NT2/D1 (cell line): ENCODE results near the gene CHRNB1.
A peak's percentile ranks its signal among the peaks of the same experiment; 100 is the strongest.

Experiments
- DNase-seq: peaks from one replicate; pipeline ENCODE4 v3.0.0-alpha.2; 2011; ENCODE audit warnings: low read depth, low spot score
- H3K27me3 ChIP-seq: 2 replicates; pipeline ENCODE4 v1.6.0; 2011; ENCODE audit warnings: mild to moderate bottlenecking; ENCODE audit not compliant: insufficient read length, insufficient read depth
- H3K36me3 ChIP-seq: 2 replicates; pipeline ENCODE4 v1.6.1; 2011; ENCODE audit warnings: mild to moderate bottlenecking, low read length, mixed read lengths; ENCODE audit not compliant: insufficient read depth, insufficient read length
- H3K4me1 ChIP-seq: 2 replicates; pipeline ENCODE4 v1.5.1; 2011; ENCODE audit not compliant: insufficient read depth, insufficient read length
- H3K4me3 ChIP-seq: 2 replicates; pipeline ENCODE4 v1.5.1; 2011; ENCODE audit warnings: low read depth; ENCODE audit not compliant: insufficient read length
- H3K9ac ChIP-seq: 2 replicates; pipeline ENCODE4 v1.6.0; 2011; ENCODE audit warnings: low read depth; ENCODE audit not compliant: insufficient read length
- H3K9me3 ChIP-seq: 2 replicates; pipeline ENCODE4 v1.5.1; 2011; ENCODE audit warnings: mild to moderate bottlenecking, low read length; ENCODE audit not compliant: insufficient read depth
- SUZ12 ChIP-seq: IDR thresholded peaks from 2 replicates; pipeline ENCODE4 v1.6.1; 2011; ENCODE audit not compliant: insufficient read length, insufficient read depth; ENCODE audit errors: extremely low read depth
- YY1 ChIP-seq: IDR thresholded peaks from 2 replicates; pipeline ENCODE4 v1.6.1; 2011; ENCODE audit not compliant: insufficient read length, insufficient read depth
- ZNF274 ChIP-seq: IDR thresholded peaks from 2 replicates; pipeline ENCODE4 v1.6.1; 2011; ENCODE audit warnings: mild to moderate bottlenecking, low read depth, low read length

CHRNB1 gene

DNA sequence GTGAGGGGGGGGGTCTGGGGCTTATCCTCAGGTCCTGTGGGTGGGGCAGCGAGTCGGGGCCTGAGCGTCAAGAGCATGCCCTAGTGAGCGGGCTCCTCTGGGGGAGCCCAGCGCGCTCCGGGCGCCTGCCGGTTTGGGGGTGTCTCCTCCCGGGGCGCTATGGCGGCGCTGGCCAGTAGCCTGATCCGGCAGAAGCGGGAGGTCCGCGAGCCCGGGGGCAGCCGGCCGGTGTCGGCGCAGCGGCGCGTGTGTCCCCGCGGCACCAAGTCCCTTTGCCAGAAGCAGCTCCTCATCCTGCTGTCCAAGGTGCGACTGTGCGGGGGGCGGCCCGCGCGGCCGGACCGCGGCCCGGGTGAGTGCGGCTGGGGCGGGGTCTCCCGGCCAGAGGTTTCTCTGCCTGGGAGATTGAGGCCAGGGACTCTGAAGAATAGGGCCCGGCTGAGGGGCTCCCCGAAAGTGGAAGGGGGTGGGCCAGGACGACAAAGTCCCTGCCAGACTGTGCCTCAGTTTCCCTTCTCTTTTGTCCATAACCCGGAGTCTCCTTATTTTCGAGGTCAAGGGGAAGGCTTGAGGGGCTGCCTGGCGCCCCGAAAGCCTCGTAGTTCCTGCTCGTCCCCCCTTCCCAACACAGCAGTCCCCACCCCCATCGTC is 5.3 kb upstream of the CHRNB1 start, which contains the start of gene FGF11:
TSS of gene FGF11 (plus strand) at position 51 of the 651 bp plus-strand sequence. CDS start at position 160, 109 bp downstream.
- Histone ChIP-seq H3K9me3 (no peaks in the 10 kb centered on the region), H3K4me3 (peak within 1 kb of the TSS; percentile 81), H3K4me1 (peaks cover 9% of the 10 kb centered on the region), H3K27me3 (peaks cover 60% of the 10 kb centered on the region), H3K9ac (peak within 1 kb of the TSS; percentile 93), H3K36me3 (no peaks in the 10 kb centered on the region)
- DNase-seq, result no peak
- TF ChIP-seq YY1, result no peak
- no peak for TF ChIP-seq SUZ12
- no peak for TF ChIP-seq ZNF274

GRCh38 chr17:7440113-7440833 is 4.6 kb upstream of the CHRNB1 start:
- TF ChIP-seq ZNF274 (no peak), YY1 (no peak), SUZ12 (no peak)
- no peak for DNase-seq
- Histone ChIP-seq H3K36me3 (no peaks in the 10 kb centered on the region), H3K9me3 (no peaks in the 10 kb centered on the region), H3K27me3 (peaks cover 60% of the 10 kb centered on the region), H3K9ac (peak overlapping the region; percentile 93), H3K4me3 (peak overlapping the region; percentile 81), H3K4me1 (peaks cover 9% of the 10 kb centered on the region)

DNA sequence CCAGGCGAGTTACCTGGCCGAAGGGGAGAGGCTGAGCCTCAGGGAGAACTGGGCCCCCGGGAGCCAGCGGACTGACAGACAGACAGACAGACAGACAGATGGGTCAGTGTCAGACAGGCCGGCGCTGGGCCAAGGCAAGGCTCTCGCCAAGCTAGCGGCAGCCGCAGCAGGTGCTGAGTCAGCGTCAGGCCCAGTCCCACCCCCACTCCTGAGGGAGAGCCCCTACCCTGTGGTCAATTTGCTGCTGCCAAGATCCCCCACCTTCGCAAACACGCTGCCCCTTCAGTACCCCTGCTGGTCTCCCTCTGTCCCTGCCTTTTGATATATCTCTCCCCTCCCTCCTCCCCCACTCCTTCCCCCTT is 4.0 kb upstream of the CHRNB1 start:
- DNase-seq, result no peak

DNA sequence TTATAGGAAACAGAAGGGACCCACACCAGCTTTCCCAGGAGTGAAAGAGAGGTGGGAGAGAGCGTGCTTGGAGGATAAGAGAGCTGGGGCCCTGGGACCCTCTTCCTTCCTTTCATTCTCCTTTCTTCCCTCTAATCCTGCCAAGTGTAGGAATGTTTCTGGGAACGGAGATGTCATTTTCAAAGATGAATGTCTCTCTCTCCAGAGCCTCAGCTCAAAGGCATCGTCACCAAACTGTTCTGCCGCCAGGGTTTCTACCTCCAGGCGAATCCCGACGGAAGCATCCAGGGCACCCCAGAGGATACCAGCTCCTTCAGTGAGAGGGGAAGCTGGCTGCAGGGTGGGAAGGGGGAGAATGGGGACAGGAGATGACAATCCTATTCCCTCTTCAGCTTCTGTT is 3.6 kb upstream of the CHRNB1 start:
- DNase-seq, result no peak
- H3K4me1 ChIP-seq, result peaks cover 9% of the 10 kb centered on the region
- H3K27me3 ChIP-seq, result peaks cover 58% of the 10 kb centered on the region
- H3K9ac ChIP-seq, result peak overlapping the region; percentile 93
- no peak overlapping the region for H3K4me3 ChIP-seq
- TF ChIP-seq SUZ12, result no peak
- no peak for TF ChIP-seq YY1
- no peak for TF ChIP-seq ZNF274
- no peaks in the 10 kb centered on the region for H3K9me3 ChIP-seq
- no peaks in the 10 kb centered on the region for H3K36me3 ChIP-seq

More for the DNA sequence above, 4.0 kb upstream of the CHRNB1 start:
- Histone ChIP-seq H3K4me3 (peak overlapping the region; percentile 81), H3K36me3 (no peaks in the 10 kb centered on the region), H3K27me3 (peaks cover 60% of the 10 kb centered on the region), H3K9ac (peak overlapping the region; percentile 93), H3K4me1 (peaks cover 9% of the 10 kb centered on the region), H3K9me3 (no peaks in the 10 kb centered on the region)
- TF ChIP-seq YY1 (no peak), SUZ12 (no peak), ZNF274 (no peak)

DNA sequence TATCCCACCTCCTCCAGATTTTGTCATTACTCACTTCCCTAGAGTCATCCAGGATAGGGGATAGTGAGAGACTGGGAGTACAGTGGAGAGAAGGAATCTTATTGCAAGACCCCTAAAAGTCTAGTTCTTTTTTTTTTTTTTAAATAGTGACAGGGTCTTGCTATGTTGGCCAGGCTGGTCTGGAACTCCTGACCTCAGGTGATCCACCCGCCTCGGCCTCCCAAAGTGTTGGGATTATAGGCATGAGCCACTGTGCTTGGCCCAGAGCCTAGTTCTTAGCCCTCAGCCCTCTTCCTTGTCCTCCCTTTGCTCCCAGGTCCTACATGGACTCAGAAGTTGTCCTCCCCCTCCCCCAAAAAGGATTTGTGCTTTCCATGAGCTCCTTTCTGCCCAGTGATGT is 2.7 kb upstream of the CHRNB1 start:
- no peak overlapping the region for H3K4me3 ChIP-seq
- H3K4me1 ChIP-seq, result peaks cover 11% of the 10 kb centered on the region
- H3K9ac ChIP-seq, result no peak overlapping the region
- H3K9me3 ChIP-seq, result no peaks in the 10 kb centered on the region
- no peak for DNase-seq
- H3K27me3 ChIP-seq, result peaks cover 54% of the 10 kb centered on the region
- TF ChIP-seq YY1 (no peak), ZNF274 (no peak), SUZ12 (no peak)
- H3K36me3 ChIP-seq, result no peaks in the 10 kb centered on the region

DNA sequence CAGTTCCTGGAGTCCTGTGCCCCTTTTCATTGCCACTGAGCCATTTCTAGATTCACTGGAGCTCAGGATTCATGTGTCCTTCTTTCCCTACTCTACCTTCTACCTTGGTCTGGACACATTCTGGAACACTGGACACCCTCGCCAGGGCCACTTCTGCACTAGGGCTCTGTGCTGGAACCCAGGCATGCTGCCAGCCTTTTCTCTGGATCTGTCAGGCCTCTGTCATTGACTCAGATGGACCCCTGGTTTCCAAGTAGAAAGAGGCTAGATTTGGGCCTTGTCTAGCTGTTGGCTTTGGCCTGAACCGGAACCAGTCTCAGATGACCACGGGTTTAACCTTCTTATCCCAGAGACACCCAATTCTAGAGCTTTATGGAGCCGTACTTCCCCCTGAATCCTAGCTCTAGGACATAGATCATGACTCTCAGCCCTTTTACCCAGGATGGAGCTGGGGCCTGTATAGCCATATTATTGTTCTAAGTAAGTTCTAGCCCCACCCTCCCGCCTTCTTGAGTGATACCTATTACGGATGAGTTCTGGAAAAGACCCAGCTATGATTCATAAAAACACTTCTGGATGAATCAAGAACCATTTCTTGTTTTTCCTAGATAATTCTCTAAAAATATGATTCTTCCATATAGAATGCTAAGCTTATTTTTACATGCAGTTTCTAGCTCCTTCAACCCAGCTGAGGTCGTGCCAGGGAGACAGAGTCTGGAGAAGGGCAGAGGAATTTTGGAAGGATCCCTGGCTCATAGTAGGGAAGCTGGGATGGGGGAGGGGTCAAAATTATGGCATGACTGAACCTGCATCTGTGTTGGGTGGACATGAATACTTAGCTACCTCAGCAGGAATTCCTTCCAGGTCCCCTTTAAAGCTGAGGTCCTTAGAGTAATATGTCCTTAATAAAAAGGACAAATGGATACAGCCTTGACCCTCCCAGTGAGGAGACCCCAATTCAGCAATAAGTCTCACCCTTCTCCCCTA is 1.1 kb upstream of the CHRNB1 start:
- no peak for DNase-seq
- no peaks in the 10 kb centered on the region for H3K9me3 ChIP-seq
- H3K4me3 ChIP-seq, result no peak overlapping the region
- H3K27me3 ChIP-seq, result peaks cover 39% of the 10 kb centered on the region
- H3K4me1 ChIP-seq, result peaks cover 4% of the 10 kb centered on the region
- H3K9ac ChIP-seq, result no peak overlapping the region
- no peak for TF ChIP-seq ZNF274
- no peak for TF ChIP-seq YY1
- TF ChIP-seq SUZ12, result no peak
- H3K36me3 ChIP-seq, result no peaks in the 10 kb centered on the region

DNA sequence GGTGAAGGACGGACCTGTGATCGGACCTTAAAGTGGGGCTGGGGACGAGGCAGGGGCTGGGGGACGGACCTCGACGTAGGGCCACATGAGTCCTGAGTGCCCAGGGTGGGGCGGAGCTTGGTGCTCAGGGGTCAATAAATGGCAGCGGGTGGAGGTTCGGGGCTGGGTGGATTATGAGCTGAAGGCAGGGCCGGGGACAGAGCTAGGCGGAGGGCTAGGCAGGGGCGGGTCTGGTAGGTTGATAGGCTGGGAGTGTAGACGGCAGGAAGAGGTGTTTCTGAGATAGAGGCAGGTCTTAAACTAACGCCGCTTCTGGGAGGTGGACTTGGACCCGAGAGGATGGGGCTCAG is 733 bp downstream of the CHRNB1 start:
- DNase-seq, result no peak

More for the DNA sequence above, 733 bp downstream of the CHRNB1 start:
- no peak for TF ChIP-seq ZNF274
- Histone ChIP-seq H3K9ac (peak overlapping the region; percentile 50), H3K9me3 (no peaks in the 10 kb centered on the region), H3K4me3 (peak overlapping the region; percentile 42), H3K36me3 (no peaks in the 10 kb centered on the region), H3K4me1 (peaks cover 4% of the 10 kb centered on the region), H3K27me3 (peaks cover 29% of the 10 kb centered on the region)
